GM21528 (cell line): ENCODE data around the gene DHX30.
"Not testable (repeated sequence)": the region's sequence is repeated elsewhere in the genome, so short reads cannot be mapped to it uniquely, and the experiment has no call there.

Source experiments
- ATAC-seq: cut with Tn5 transposase; IDR thresholded peaks from one replicate; pipeline ENCODE4 v1.9.1; 2021; ENCODE audit warnings: mild to moderate bottlenecking, moderate library complexity; ENCODE audit not compliant: unreplicated experiment, low FRiP score

Gene DHX30

GRCh38 chr3:47799733-47800132 is 3.2 kb upstream of the DHX30 start:
- no peak for ATAC-seq

- ATAC-seq = no peak
Measured at GRCh38 chr3:47803480-47804025, 615 bp downstream of the DHX30 start.

GRCh38 chr3:47804577-47804976 is 1.6 kb downstream of the DHX30 start:
- no peak for ATAC-seq

- ATAC-seq = no peak
Measured at GRCh38 chr3:47813551-47814177, 10.7 kb downstream of the DHX30 start.

GRCh38 chr3:47817609-47818008 is 14.7 kb downstream of the DHX30 start:
- no peak for ATAC-seq

- peak; percentile 71 for ATAC-seq
Measured at GRCh38 chr3:47824541-47825473, 21.9 kb downstream of the DHX30 start.

- no peak for ATAC-seq
Measured at GRCh38 chr3:47825590-47825989, 22.7 kb downstream of the DHX30 start.

GRCh38 chr3:47829482-47829881 is 26.5 kb downstream of the DHX30 start:
- ATAC-seq = not testable (repeated sequence)

- no peak for ATAC-seq
Measured at GRCh38 chr3:47836986-47837385, 34.0 kb downstream of the DHX30 start.

- no peak for ATAC-seq
Measured at GRCh38 chr3:47838503-47838902, 35.6 kb downstream of the DHX30 start.

- no peak for ATAC-seq
Measured at GRCh38 chr3:47841786-47842349, 38.9 kb downstream of the DHX30 start.

- no peak for ATAC-seq
Measured at GRCh38 chr3:47846186-47846879, 43.4 kb downstream of the DHX30 start.

GRCh38 chr3:47846880-47847248 is 43.9 kb downstream of the DHX30 start:
- ATAC-seq = no peak

GRCh38 chr3:47847260-47847659 is 44.3 kb downstream of the DHX30 start:
- ATAC-seq = no peak

- no peak for ATAC-seq
Measured at GRCh38 chr3:47847801-47848518, 45.0 kb downstream of the DHX30 start.

GRCh38 chr3:47848599-47849117 is 45.7 kb downstream of the DHX30 start:
- no peak for ATAC-seq

GRCh38 chr3:47849186-47849698 is 46.3 kb downstream of the DHX30 start:
- no peak for ATAC-seq

GRCh38 chr3:47849699-47850563 is 47.0 kb downstream of the DHX30 start:
- ATAC-seq = no peak
